Natural killer cell (primary cell): ENCODE data around the gene ONECUT1. TPM values are rescaled to one million over a fixed set of nuclear protein-coding genes. Genes with fewer than 3 reads are reported as not detected.

ENCODE experiments used
- ATAC-seq, 3 donors: fragments of 150-1000 bp in 2 of 3; fragments of 200-7000 bp in 1 of 3; cut with Tn5 transposase; 1 replicate in 1 of 3; 2 replicates in 2 of 3; pipeline ENCODE4 v1.10.0; 2021; ENCODE audit warnings: mild to moderate bottlenecking in 2 of 3, moderate library complexity in 2 of 3
- DNase-seq, 2 donors: peaks; one replicate each; pipeline versions ENCODE4 v3.0.0 to v3.0.0-alpha.2; 2013 to 2021; ENCODE audit warnings: mixed read lengths in 1 of 2
- H3K27ac ChIP-seq: one replicate; pipeline ENCODE4 v1.5.1; 2013; ENCODE audit warnings: mild to moderate bottlenecking, low read length
- H3K27me3 ChIP-seq: one replicate; pipeline ENCODE4 v1.6.1; 2013; ENCODE audit warnings: low read length; ENCODE audit not compliant: control insufficient read depth, insufficient read depth
- H3K36me3 ChIP-seq: one replicate; pipeline ENCODE4 v1.6.1; 2013; ENCODE audit warnings: low read length; ENCODE audit not compliant: control insufficient read depth, insufficient read depth
- H3K4me1 ChIP-seq: one replicate; pipeline ENCODE4 v1.6.1; 2013; ENCODE audit warnings: low read length; ENCODE audit not compliant: control insufficient read depth, insufficient read depth
- H3K4me3 ChIP-seq: one replicate; pipeline ENCODE4 v1.5.1; 2013; ENCODE audit warnings: low read length
- H3K9me3 ChIP-seq: one replicate; pipeline ENCODE4 v1.6.1; 2013; ENCODE audit warnings: low read length; ENCODE audit not compliant: control insufficient read depth, insufficient read depth
- H3K27ac Mint-ChIP-seq, 2 donors: one replicate each; pipeline ENCODE4 v1.8.0; 2022; ENCODE audit warnings: mild to moderate bottlenecking in 2 of 2, mixed read lengths in 2 of 2, moderate library complexity in 1 of 2
- H3K27me3 Mint-ChIP-seq, 2 donors: one replicate each; pipeline ENCODE4 v1.8.0; 2022; ENCODE audit warnings: low read depth in 2 of 2, mixed read lengths in 2 of 2
- H3K36me3 Mint-ChIP-seq: one replicate; pipeline ENCODE4 v1.8.0; 2022; ENCODE audit warnings: mixed read lengths
- H3K4me1 Mint-ChIP-seq, 2 donors: one replicate each; pipeline ENCODE4 v1.8.0; 2022; ENCODE audit warnings: mixed read lengths in 2 of 2
- H3K4me3 Mint-ChIP-seq: one replicate; pipeline ENCODE4 v1.8.0; 2022; ENCODE audit warnings: mild to moderate bottlenecking, moderate library complexity, mixed read lengths
- H3K9me3 Mint-ChIP-seq, 2 donors: one replicate each; pipeline ENCODE4 v1.8.0; 2022; ENCODE audit warnings: mixed read lengths in 2 of 2
- CTCF ChIP-seq: fragments of 200-600 bp; IDR thresholded peaks from one replicate; pipeline ENCODE4 v1.8.0; 2022; ENCODE audit warnings: antibody characterized with exemption
- WGBS: methylation state at CpG from one replicate; pipeline ENCODE4 v1.1.7; 2013; ENCODE audit warnings: missing lambda C conversion rate; ENCODE audit not compliant: insufficient coverage; 5-methylcytosine and 5-hydroxymethylcytosine counted together
- intact Hi-C: fragments of 100-400 bp; cut with micrococcal nuclease; formaldehyde crosslinking; loops from one replicate; pipeline ENCODE4 v1.14.2; 2022
- total RNA-seq, 4 donors: library from RNA; stranded (reverse); fragments of 120-200 nt in 1 of 4; gene quantifications; one replicate each; pipeline versions ENCODE4 v1.2.3 to v1.2.4, GENCODE V29; 2013 to 2022

The ONECUT1 gene
- total RNA-seq, 3 donors from 2014 or later (not counting 1 experiment from before 2014, with no cell fraction given), result not detected

GRCh38 chr15:52800828-52801747 lies 11.0 kb upstream of the ONECUT1 start:
- Mint-ChIP-seq H3K36me3 (no peaks in the 10 kb centered on the region), H3K27me3 (peaks cover 68 to 82% of the 10 kb centered on the region in 2 donors), H3K27ac (no peak overlapping the region), H3K9me3 (no peaks in the 10 kb centered on the region), H3K4me1 (peaks cover 12 to 13% of the 10 kb centered on the region in 2 donors), H3K4me3 (no peak overlapping the region)
- ATAC-seq (no peak), DNase-seq (no peak)
- Histone ChIP-seq H3K27me3 (peaks cover 65% of the 10 kb centered on the region), H3K4me3 (no peak overlapping the region), H3K27ac (no peak overlapping the region), H3K9me3 (no peaks in the 10 kb centered on the region), H3K4me1 (peaks cover 39% of the 10 kb centered on the region), H3K36me3 (no peaks in the 10 kb centered on the region)
- TF ChIP-seq CTCF, result no peak
- WGBS, result 16% methylated on average over 44 of the region's 44 CpGs
- intact Hi-C loops, result no loop called here

- H3K4me3 Mint-ChIP-seq, result no peak overlapping the region
- no peak for TF ChIP-seq CTCF
- no peaks in the 10 kb centered on the region for H3K9me3 Mint-ChIP-seq
- Histone ChIP-seq H3K9me3 (no peaks in the 10 kb centered on the region), H3K4me1 (peaks cover 28% of the 10 kb centered on the region), H3K4me3 (no peak overlapping the region), H3K27me3 (peaks cover 70% of the 10 kb centered on the region), H3K27ac (no peak overlapping the region), H3K36me3 (no peaks in the 10 kb centered on the region)
- DNase-seq (no peak), ATAC-seq (no peak)
- intact Hi-C loops, result no loop called here
- peaks cover 76 to 92% of the 10 kb centered on the region in 2 donors for H3K27me3 Mint-ChIP-seq
- 10% methylated on average over 8 of the region's 9 CpGs for WGBS
- H3K27ac Mint-ChIP-seq, result no peak overlapping the region
- peaks cover 10% of the 10 kb centered on the region in 2 donors for H3K4me1 Mint-ChIP-seq
- no peaks in the 10 kb centered on the region for H3K36me3 Mint-ChIP-seq
Measured at GRCh38 chr15:52799145-52799811, 9.1 kb upstream of the ONECUT1 start.

- no peaks in the 10 kb centered on the region for H3K36me3 Mint-ChIP-seq
- no peak overlapping the region for H3K4me3 Mint-ChIP-seq
- intact Hi-C loops, result no loop called here
- Histone ChIP-seq H3K4me3 (no peak overlapping the region), H3K9me3 (no peaks in the 10 kb centered on the region), H3K4me1 (peaks cover 21% of the 10 kb centered on the region), H3K27me3 (peaks cover 71% of the 10 kb centered on the region), H3K36me3 (no peaks in the 10 kb centered on the region), H3K27ac (no peak overlapping the region)
- H3K9me3 Mint-ChIP-seq, result no peaks in the 10 kb centered on the region
- peaks cover 8 to 10% of the 10 kb centered on the region in 2 donors for H3K4me1 Mint-ChIP-seq
- no peak for ATAC-seq
- no peak for TF ChIP-seq CTCF
- DNase-seq, result peak in 1 of 2 donors; percentile 1
- no peak overlapping the region for H3K27ac Mint-ChIP-seq
- WGBS, result 8% methylated on average over 26 of the region's 28 CpGs
- H3K27me3 Mint-ChIP-seq, result peaks cover 79 to 95% of the 10 kb centered on the region in 2 donors
Measured at GRCh38 chr15:52798529-52799101, 8.5 kb upstream of the ONECUT1 start.
